Mesodermal cell (in vitro differentiated cells): ENCODE data around the gene NNAT. TPM values are rescaled to one million over a fixed set of nuclear protein-coding genes. Genes with fewer than 3 reads are reported as not detected.
"Not testable (repeated sequence)": the region's sequence is repeated elsewhere in the genome, so short reads cannot be mapped to it uniquely, and the experiment has no call there.

Experiments
- H3K27ac ChIP-seq: 2 replicates; pipeline ENCODE4 v1.7.0; 2013; ENCODE audit warnings: mild to moderate bottlenecking, low read depth, low read length, moderate library complexity; ENCODE audit not compliant: severe bottlenecking
- H3K36me3 ChIP-seq: 2 replicates; pipeline ENCODE4 v1.7.1; 2013; ENCODE audit warnings: mild to moderate bottlenecking, low read length, moderate library complexity; ENCODE audit not compliant: control insufficient read depth, insufficient read depth
- H3K4me1 ChIP-seq: one replicate; pipeline ENCODE4 v1.7.1; 2013; ENCODE audit warnings: mild to moderate bottlenecking, low read length; ENCODE audit not compliant: insufficient read depth, control insufficient read depth, poor library complexity, severe bottlenecking
- H3K4me3 ChIP-seq: 2 replicates; pipeline ENCODE4 v1.7.0; 2013; ENCODE audit warnings: low read length, control low read depth, mild to moderate bottlenecking; ENCODE audit not compliant: insufficient read depth, poor library complexity, severe bottlenecking; ENCODE audit errors: extremely low read depth
- H3K9me3 ChIP-seq: 2 replicates; pipeline ENCODE4 v1.7.1; 2013; ENCODE audit warnings: mild to moderate bottlenecking, low read length, moderate library complexity; ENCODE audit not compliant: control insufficient read depth
- WGBS, 2 experiments: methylation state at CpG; one replicate each; pipeline ENCODE4 v1.1.5; 2013; ENCODE audit warnings: missing lambda C conversion rate in 2 of 2; ENCODE audit not compliant: insufficient coverage in 2 of 2; 5-methylcytosine and 5-hydroxymethylcytosine counted together
- polyA plus RNA-seq, 2 experiments: library from polyadenylated mRNA; stranded (reverse); fragments of 50-300 nt; gene quantifications; one replicate each; pipeline ENCODE4 v1.2.3, GENCODE V29; 2013

Gene NNAT
- polyA plus RNA-seq (2013, experiment 1 of 2), result 83.6 TPM
- polyA plus RNA-seq (2013, experiment 2 of 2), result 87.7 TPM

GRCh38 chr20:37521061-37521771 lies at the start of gene NNAT:
Gene NNAT (plus strand): TSS chr20:37521250. CDS start chr20:37521332, 82 bp downstream.
- Histone ChIP-seq H3K4me3 (peak within 1 kb of the TSS; percentile 46), H3K9me3 (peaks cover 3% of the 10 kb centered on the region), H3K36me3 (peaks cover 82% of the 10 kb centered on the region), H3K27ac (no peak within 1 kb of the TSS), H3K4me1 (peaks cover 38% of the 10 kb centered on the region)
- 68% methylated on average over 46 to 60 of the region's 69 CpGs for WGBS, 2 experiments

- Histone ChIP-seq H3K27ac (no peak overlapping the region), H3K9me3 (no peaks in the 10 kb centered on the region), H3K36me3 (no peaks in the 10 kb centered on the region), H3K4me3 (no peak overlapping the region), H3K4me1 (peaks cover 2% of the 10 kb centered on the region)
- 71 to 79% methylated on average over 6 of the region's 7 CpGs for WGBS, 2 experiments
These were observed 49.3 kb upstream of the NNAT start for GRCh38 chr20:37471741-37472235.

GRCh38 chr20:37472435-37472834 lies 48.6 kb upstream of the NNAT start:
- not testable (repeated sequence) for H3K36me3 ChIP-seq, H3K9me3 ChIP-seq, H3K4me3 ChIP-seq, H3K4me1 ChIP-seq, H3K27ac ChIP-seq
- 96 to 100% methylated on average over 2 to 4 of the region's 6 CpGs for WGBS, 2 experiments

- Histone ChIP-seq H3K9me3 (no peaks in the 10 kb centered on the region), H3K36me3 (no peaks in the 10 kb centered on the region), H3K4me1 (peaks cover 2% of the 10 kb centered on the region), H3K27ac (no peak overlapping the region), H3K4me3 (no peak overlapping the region)
- 96 to 98% methylated on average over 9 to 11 of the region's 11 CpGs for WGBS, 2 experiments
These were observed 47.6 kb upstream of the NNAT start for GRCh38 chr20:37473249-37474000.

GRCh38 chr20:37474386-37474785 lies 46.7 kb upstream of the NNAT start:
- Histone ChIP-seq H3K9me3 (no peaks in the 10 kb centered on the region), H3K36me3 (no peaks in the 10 kb centered on the region), H3K4me3 (no peak overlapping the region), H3K4me1 (peaks cover 2% of the 10 kb centered on the region), H3K27ac (no peak overlapping the region)
- WGBS, 2 experiments, result 82 to 92% methylated on average over 3 to 4 of the region's 4 CpGs

- WGBS, 2 experiments, result 87 to 90% methylated on average over 3 of the region's 5 CpGs
- Histone ChIP-seq H3K4me1 (peaks cover 2% of the 10 kb centered on the region), H3K27ac (no peak overlapping the region), H3K36me3 (no peaks in the 10 kb centered on the region), H3K4me3 (no peak overlapping the region), H3K9me3 (no peaks in the 10 kb centered on the region)
These were observed 45.8 kb upstream of the NNAT start for GRCh38 chr20:37475252-37475651.

- Histone ChIP-seq H3K9me3 (peaks cover 5% of the 10 kb centered on the region), H3K27ac (no peak overlapping the region), H3K4me1 (no peaks in the 10 kb centered on the region), H3K4me3 (no peak overlapping the region), H3K36me3 (no peaks in the 10 kb centered on the region)
- no CpG with 5 or more reads among the region's 3 CpGs for WGBS, 2 experiments
These were observed 44.0 kb upstream of the NNAT start for GRCh38 chr20:37477041-37477440.

- Histone ChIP-seq H3K9me3 (peaks cover 12% of the 10 kb centered on the region), H3K4me1 (no peaks in the 10 kb centered on the region), H3K27ac (no peak overlapping the region), H3K36me3 (no peaks in the 10 kb centered on the region), H3K4me3 (no peak overlapping the region)
- WGBS, 2 experiments, result 85 to 94% methylated on average over 5 to 6 of the region's 6 CpGs
These were observed 41.8 kb upstream of the NNAT start for GRCh38 chr20:37479266-37479665.

GRCh38 chr20:37479925-37480691 lies 40.9 kb upstream of the NNAT start:
- WGBS, 2 experiments, result 92 to 95% methylated on average over 9 of the region's 9 CpGs
- no peaks in the 10 kb centered on the region for H3K36me3 ChIP-seq
- H3K9me3 ChIP-seq, result peaks cover 12% of the 10 kb centered on the region
- H3K4me3 ChIP-seq, result no peak overlapping the region
- H3K27ac ChIP-seq, result no peak overlapping the region
- H3K4me1 ChIP-seq, result no peaks in the 10 kb centered on the region

GRCh38 chr20:37480919-37481318 lies 40.1 kb upstream of the NNAT start:
- no peak overlapping the region for H3K4me3 ChIP-seq
- peaks cover 12% of the 10 kb centered on the region for H3K9me3 ChIP-seq
- 84 to 100% methylated on average over 1 of the region's 1 CpG for WGBS, 2 experiments
- no peaks in the 10 kb centered on the region for H3K4me1 ChIP-seq
- no peaks in the 10 kb centered on the region for H3K36me3 ChIP-seq
- no peak overlapping the region for H3K27ac ChIP-seq
